ENCODE results near the gene GALNTL6. TPM values are rescaled to one million over a fixed set of nuclear protein-coding genes. Genes with fewer than 3 reads are reported as not detected.

Gene GALNTL6
- total and polyA plus RNA-seq, 2 donors (not counting 3 experiments of a cell fraction or from before 2014, with no cell fraction given), result not detected

DNA sequence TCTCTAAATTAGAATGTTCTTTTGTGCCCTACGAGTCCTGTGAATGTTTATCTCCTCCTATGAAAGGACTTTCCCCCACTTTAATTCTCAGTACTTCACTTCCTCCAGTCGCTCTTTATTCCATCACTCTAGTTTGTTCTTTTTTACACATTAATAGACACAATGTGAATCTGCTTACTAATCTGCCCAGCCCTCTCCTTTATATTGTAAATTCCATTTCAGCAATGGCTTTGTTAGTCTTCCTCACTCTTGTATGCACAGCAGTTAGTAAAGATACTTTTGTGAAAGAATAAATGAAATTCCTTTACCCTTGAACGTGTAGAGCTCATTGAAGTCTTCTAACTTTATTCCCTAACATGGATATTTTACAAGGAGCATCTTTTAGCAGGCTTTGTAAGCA is 255.3 kb downstream of the GALNTL6 start:
- Histone ChIP-seq H3K9ac (replicated peaks; ENCODE audit: extremely low read depth, insufficient read depth, low read length) (no peak overlapping the region), H3K27ac (ENCODE audit: insufficient read depth, low read depth, low read length) (no peak overlapping the region), H3K36me3 (ENCODE audit: control insufficient read depth in 2 of 2, extremely low read depth in 1 of 2, insufficient read depth in 2 of 2, low read length in 2 of 2) (no peaks in the 10 kb centered on the region), H3K9me3 (replicated peaks; ENCODE audit: control insufficient read depth, insufficient read depth, low read length) (peaks cover 2% of the 10 kb centered on the region), H2AFZ (ENCODE audit: low read depth, low read length) (no peak overlapping the region), H4K20me1 (replicated peaks; ENCODE audit: control insufficient read depth, extremely low read depth, insufficient read depth, low read length) (no peaks in the 10 kb centered on the region), H3K4me3 (replicated peaks in 1 of 3; ENCODE audit: insufficient read depth in 1 of 3, low read depth in 1 of 3, low read length in 3 of 3) (no peak overlapping the region), H3K27me3 (ENCODE audit: control insufficient read depth in 2 of 2, insufficient read depth in 2 of 2, low read length in 2 of 2) (no peaks in the 10 kb centered on the region), H3K79me2 (ENCODE audit: control insufficient read depth, insufficient read depth, low read length) (no peaks in the 10 kb centered on the region), H3K4me2 (ENCODE audit: insufficient read depth, low read length) (no peak overlapping the region), H3K9me1 (replicated peaks; ENCODE audit: control insufficient read depth, extremely low read depth, insufficient read depth, low read length) (no peaks in the 10 kb centered on the region), H3K4me1 (ENCODE audit: control insufficient read depth, extremely low read depth, insufficient read depth, low read length) (no peaks in the 10 kb centered on the region)
- dilution Hi-C loops (cut with MboI; ENCODE audit: extremely low pct_ligation_motif_present, low sequenced_read_pairs), result no loop called here
- TF ChIP-seq JUN (IDR thresholded peaks at IDR 0.05; ENCODE audit: borderline replicate concordance, insufficient read depth, insufficient read length, low read depth) (no peak), POLR2A (IDR thresholded peaks at IDR 0.05; ENCODE audit: low read depth, low read length) (no peak), EZH2 (IDR thresholded peaks at IDR 0.05; ENCODE audit: borderline replicate concordance, low read depth, low read length, severe bottlenecking) (no peak), MYC (IDR thresholded peaks at IDR 0.05; ENCODE audit: low read depth, low read length) (no peak), GATA2 (IDR thresholded peaks at IDR 0.05; ENCODE audit: insufficient read depth, insufficient read length, low read depth, low read length) (no peak), POLR2AphosphoS5 (IDR thresholded peaks at IDR 0.05; ENCODE audit: insufficient read depth, low read depth, low read length) (no peak), FOS (IDR thresholded peaks at IDR 0.05; ENCODE audit: borderline replicate concordance, insufficient read depth, low read length) (no peak)
- TF ChIP-seq, protein P1, sequence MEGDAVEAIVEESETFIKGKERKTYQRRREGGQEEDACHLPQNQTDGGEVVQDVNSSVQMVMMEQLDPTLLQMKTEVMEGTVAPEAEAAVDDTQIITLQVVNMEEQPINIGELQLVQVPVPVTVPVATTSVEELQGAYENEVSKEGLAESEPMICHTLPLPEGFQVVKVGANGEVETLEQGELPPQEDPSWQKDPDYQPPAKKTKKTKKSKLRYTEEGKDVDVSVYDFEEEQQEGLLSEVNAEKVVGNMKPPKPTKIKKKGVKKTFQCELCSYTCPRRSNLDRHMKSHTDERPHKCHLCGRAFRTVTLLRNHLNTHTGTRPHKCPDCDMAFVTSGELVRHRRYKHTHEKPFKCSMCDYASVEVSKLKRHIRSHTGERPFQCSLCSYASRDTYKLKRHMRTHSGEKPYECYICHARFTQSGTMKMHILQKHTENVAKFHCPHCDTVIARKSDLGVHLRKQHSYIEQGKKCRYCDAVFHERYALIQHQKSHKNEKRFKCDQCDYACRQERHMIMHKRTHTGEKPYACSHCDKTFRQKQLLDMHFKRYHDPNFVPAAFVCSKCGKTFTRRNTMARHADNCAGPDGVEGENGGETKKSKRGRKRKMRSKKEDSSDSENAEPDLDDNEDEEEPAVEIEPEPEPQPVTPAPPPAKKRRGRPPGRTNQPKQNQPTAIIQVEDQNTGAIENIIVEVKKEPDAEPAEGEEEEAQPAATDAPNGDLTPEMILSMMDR (IDR thresholded peaks at IDR 0.05; ENCODE audit: extremely low read depth in 1 of 2, insufficient read depth in 1 of 2, low read depth in 1 of 2, low read length in 2 of 2), result no peak
- TF ChIP-seq, protein P2, sequence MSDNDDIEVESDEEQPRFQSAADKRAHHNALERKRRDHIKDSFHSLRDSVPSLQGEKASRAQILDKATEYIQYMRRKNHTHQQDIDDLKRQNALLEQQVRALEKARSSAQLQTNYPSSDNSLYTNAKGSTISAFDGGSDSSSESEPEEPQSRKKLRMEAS (IDR thresholded peaks at IDR 0.05; ENCODE audit: insufficient read depth, insufficient read length), result no peak
- no peak for DNase-seq (ENCODE audit: low read depth, low spot score)
- no TSS peak for BruUV-seq (replicated peaks)
- CTCF ChIA-PET, result no interaction called here
- POLR2A ChIA-PET, result no interaction called here
- no peak for FAIRE-seq
- intact Hi-C loops (cut with micrococcal nuclease), result no loop called here

All from endothelial cell of umbilical vein (primary cell).